ENCODE data around the gene LTK.
"Not testable (repeated sequence)": the region's sequence is repeated elsewhere in the genome, so short reads cannot be mapped to it uniquely, and the experiment has no call there.

The LTK gene

GRCh38 chr15:41473418-41473817 lies 40.2 kb downstream of the LTK start:
- no peak for DNase-seq

DNA sequence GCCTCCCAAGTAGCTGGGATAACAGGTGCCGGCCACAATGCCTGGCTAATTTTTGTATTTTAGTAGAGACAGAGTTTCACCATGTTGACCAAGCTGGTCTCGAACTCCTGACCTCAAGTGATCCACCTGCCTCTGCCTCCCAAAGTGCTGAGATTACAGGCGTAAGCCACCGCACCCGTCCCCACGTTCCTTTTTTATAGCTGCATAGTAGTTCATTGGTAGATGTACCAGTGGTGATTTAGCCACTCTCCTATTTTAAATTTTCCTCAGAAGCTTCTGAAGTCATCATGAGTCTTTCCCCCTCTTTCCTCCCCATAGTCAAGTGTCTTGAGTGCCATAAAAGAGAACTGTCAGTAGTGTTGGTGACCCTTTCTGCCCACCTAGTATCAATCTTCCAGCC lies 44.0 kb downstream of the LTK start:
- not testable (repeated sequence) for DNase-seq

DNA sequence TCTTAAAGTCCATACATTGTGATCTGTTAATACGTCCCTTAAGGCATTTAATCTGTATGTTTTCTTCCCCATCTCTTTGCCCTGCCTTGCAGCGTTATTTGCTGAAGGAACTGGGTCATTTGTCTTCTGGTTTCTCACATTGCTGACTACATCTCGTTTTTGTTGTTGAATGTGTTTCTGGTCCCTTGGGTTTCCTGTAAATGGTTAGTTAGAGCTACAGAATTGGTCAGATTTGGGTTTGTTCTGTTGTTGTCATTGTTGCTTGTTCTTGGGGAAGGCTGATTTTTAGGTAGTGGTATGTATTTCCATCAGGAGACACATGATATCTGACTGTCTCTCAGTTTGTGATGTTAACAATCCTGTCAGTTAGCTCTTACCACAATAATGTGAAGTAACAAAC lies 46.9 kb downstream of the LTK start:
- no peak for DNase-seq

- DNase-seq: peak; percentile 49
Observed at GRCh38 chr15:41465822-41466421, 47.7 kb downstream of the LTK start.

DNA sequence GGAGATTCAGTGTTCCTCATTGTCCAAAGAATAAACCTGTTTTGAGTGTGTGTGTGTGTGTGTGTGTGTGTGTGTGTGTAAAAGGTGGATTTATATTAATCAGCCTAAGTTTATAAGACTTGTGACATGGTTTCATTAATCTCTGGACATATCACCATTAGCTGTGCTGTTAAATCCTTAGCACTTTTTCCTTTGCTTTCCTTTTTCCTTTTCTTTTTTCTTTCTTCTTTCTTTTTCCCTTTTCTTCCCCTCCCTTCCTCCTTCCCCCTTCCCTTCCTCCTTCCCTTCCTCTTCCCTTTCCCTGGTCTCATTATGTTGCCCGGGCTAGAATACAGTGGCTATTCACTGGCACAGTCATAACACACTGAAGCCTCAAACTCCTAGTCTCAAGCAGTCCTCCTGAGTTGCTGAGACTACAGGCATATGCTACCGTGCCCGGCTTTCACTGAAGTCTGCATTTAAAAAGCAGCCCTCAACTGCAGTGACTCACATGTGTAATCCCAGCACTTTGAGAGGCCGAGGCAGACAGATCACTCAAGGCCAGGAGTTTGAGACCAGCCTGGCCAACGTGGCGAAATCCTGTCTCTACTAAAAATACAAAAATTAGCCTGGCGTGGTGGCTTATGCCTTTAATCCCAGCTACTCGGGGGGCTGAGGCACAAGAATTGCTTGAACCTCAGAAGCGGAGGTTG lies 48.6 kb downstream of the LTK start:
- DNase-seq: no peak

DNA sequence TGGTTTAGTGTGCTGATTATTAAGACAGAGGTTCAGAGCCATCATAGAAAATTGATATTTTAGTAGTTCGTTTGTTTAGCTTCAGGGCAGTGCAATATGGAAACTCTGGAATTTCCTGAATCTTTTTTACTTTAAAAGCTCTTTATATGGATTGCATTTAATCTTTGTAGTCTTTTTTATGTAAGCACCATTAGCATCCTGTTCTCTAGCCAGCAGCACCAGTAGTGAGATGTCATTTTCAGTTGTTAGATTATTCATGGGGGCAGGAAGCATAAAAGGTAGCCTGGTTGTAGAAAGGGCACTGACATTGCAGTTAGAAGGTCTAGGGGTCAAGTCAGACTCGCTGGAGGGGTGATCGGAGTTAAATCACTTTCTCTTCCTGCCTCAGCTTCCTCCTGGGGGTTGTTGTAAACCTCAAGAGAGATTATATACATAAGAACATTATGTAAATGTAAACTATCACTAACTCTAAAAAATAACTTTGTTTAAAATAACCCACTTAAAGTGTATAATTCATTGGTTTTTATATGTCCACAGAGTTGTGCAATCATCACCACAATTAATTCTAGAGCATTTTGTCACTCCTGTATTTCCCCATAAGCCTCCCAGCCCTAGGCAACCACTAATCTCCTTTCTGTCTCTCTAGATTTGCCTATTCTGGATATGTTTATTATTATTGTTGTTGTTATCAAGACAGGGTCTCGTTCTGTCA lies 51.4 kb downstream of the LTK start:
- DNase-seq: no peak
